ENCODE results near the gene GCN1.

The GCN1 gene

DNA sequence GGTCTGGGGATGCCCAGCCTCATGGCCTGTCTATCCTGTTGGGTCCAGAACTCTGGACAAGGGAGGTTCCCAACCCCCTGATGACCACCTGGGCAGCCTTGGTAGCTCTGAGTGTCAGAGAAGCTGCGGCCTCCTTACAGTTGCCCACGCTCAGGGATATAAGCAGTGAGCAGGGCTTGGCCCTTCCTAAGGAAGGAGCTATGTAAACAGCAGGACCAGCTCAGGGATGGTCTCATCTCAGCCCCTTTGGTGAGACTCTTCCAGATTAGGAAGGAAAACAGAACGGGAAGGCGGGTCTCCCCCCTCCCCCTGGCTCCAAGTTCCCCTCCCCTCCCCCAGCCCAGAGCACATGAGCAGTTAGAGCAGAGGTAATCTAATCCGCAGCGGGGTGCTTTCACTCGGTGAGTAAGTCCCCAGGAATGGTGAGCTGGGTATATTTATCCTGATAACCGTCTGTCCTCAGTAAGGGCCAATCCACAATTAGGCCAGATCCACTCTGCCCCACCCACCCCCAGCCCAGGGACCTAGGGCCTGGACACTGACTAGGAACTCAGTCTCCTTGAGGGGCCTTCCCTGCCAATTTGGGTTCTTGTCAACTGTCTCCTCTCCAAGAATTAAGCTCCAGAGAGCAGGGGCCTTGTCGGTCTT lies 35.9 kb upstream of the GCN1 start:
- H3K27ac ChIP-seq (ENCODE audit: extremely low read depth, low read depth, low read length): peak overlapping the region; percentile 71
- peaks cover 0 to 8% of the 10 kb centered on the region in 2 experiments; a peak in 1 of 3 replicates for H3K36me3 ChIP-seq (ENCODE audit: control insufficient read depth in 2 of 2, insufficient read depth in 1 of 2, low read length in 2 of 2)
- CTCF ChIA-PET: interaction anchor here (0.6 to 14.3 kb wide), 11 partner anchors 11 to 158 kb away, joined by 4 to 581 read pairs (median 10); partner anchors contain the start of genes PXN, RNU4-1, RNU4-2 and RPLP0
- peak overlapping the region; percentile 6; the same call in 1 of the 2 replicates for H3K4me3 ChIP-seq (ENCODE audit: low read depth, low read length)
- H3K9me3 ChIP-seq (ENCODE audit: control insufficient read depth, insufficient read depth, low read depth, low read length): no peaks in the 10 kb centered on the region
- peaks cover 46% of the 10 kb centered on the region for H3K4me1 ChIP-seq (ENCODE audit: control insufficient read depth, insufficient read depth, low read length)
- POLR2A ChIA-PET: interaction anchor here (0.5 to 10.5 kb wide), 18 partner anchors 10 to 798 kb away, joined by 3 to 194 read pairs (median 5); partner anchors contain the start of genes PXN, RNU4-1, RNU4-2 and RPLP0
- TF ChIP-seq ZNF146 (tag by site-specific recombination; IDR thresholded peaks at IDR 0.05): no peak
- no peak for TF ChIP-seq ZNF792 (tag by site-specific recombination; IDR thresholded peaks at IDR 0.05)
- TF ChIP-seq KLF9 (tag by site-specific recombination; IDR thresholded peaks at IDR 0.05; ENCODE audit: low read depth): 0 out of 2 replicates have a peak, but pooled peaks have one; percentile 36
- TF ChIP-seq ZNF416 (tag by site-specific recombination; IDR thresholded peaks at IDR 0.05): no peak
- TF ChIP-seq, protein P1, sequence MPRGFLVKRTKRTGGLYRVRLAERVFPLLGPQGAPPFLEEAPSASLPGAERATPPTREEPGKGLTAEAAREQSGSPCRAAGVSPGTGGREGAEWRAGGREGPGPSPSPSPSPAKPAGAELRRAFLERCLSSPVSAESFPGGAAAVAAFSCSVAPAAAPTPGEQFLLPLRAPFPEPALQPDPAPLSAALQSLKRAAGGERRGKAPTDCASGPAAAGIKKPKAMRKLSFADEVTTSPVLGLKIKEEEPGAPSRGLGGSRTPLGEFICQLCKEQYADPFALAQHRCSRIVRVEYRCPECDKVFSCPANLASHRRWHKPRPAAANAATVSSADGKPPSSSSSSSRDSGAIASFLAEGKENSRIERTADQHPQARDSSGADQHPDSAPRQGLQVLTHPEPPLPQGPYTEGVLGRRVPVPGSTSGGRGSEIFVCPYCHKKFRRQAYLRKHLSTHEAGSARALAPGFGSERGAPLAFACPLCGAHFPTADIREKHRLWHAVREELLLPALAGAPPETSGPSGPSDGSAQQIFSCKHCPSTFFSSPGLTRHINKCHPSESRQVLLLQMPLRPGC (tag by site-specific recombination; IDR thresholded peaks at IDR 0.05): 0 out of 2 replicates have a peak, but pooled peaks have one; percentile 33
- TF ChIP-seq ZNF394 (tag by site-specific recombination; IDR thresholded peaks at IDR 0.05; ENCODE audit: borderline replicate concordance): no peak
- TF ChIP-seq ZNF2 (tag by site-specific recombination; IDR thresholded peaks at IDR 0.05): no peak
- TF ChIP-seq, protein P2, sequence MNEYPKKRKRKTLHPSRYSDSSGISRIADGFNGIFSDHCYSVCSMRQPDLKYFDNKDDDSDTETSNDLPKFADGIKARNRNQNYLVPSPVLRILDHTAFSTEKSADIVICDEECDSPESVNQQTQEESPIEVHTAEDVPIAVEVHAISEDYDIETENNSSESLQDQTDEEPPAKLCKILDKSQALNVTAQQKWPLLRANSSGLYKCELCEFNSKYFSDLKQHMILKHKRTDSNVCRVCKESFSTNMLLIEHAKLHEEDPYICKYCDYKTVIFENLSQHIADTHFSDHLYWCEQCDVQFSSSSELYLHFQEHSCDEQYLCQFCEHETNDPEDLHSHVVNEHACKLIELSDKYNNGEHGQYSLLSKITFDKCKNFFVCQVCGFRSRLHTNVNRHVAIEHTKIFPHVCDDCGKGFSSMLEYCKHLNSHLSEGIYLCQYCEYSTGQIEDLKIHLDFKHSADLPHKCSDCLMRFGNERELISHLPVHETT (tag by site-specific recombination; IDR thresholded peaks at IDR 0.05): 0 out of 2 replicates have a peak, but pooled peaks have one; percentile 43
- TF ChIP-seq ZNF37A (tag by site-specific recombination; IDR thresholded peaks at IDR 0.05): no peak
- TF ChIP-seq, protein P3, sequence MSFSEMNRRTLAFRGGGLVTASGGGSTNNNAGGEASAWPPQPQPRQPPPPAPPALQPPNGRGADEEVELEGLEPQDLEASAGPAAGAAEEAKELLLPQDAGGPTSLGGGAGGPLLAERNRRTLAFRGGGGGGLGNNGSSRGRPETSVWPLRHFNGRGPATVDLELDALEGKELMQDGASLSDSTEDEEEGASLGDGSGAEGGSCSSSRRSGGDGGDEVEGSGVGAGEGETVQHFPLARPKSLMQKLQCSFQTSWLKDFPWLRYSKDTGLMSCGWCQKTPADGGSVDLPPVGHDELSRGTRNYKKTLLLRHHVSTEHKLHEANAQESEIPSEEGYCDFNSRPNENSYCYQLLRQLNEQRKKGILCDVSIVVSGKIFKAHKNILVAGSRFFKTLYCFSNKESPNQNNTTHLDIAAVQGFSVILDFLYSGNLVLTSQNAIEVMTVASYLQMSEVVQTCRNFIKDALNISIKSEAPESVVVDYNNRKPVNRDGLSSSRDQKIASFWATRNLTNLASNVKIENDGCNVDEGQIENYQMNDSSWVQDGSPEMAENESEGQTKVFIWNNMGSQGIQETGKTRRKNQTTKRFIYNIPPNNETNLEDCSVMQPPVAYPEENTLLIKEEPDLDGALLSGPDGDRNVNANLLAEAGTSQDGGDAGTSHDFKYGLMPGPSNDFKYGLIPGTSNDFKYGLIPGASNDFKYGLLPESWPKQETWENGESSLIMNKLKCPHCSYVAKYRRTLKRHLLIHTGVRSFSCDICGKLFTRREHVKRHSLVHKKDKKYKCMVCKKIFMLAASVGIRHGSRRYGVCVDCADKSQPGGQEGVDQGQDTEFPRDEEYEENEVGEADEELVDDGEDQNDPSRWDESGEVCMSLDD (tag by site-specific recombination; IDR thresholded peaks at IDR 0.05): no peak
- no peak for TF ChIP-seq ZNF350 (tag by site-specific recombination; IDR thresholded peaks at IDR 0.05)
- peak; percentile 69 for TF ChIP-seq KLF8 (tag by site-specific recombination; IDR thresholded peaks at IDR 0.05)
- TF ChIP-seq ZNF214 (tag by site-specific recombination; IDR thresholded peaks at IDR 0.05; ENCODE audit: borderline replicate concordance): no peak
- TF ChIP-seq, protein P4, sequence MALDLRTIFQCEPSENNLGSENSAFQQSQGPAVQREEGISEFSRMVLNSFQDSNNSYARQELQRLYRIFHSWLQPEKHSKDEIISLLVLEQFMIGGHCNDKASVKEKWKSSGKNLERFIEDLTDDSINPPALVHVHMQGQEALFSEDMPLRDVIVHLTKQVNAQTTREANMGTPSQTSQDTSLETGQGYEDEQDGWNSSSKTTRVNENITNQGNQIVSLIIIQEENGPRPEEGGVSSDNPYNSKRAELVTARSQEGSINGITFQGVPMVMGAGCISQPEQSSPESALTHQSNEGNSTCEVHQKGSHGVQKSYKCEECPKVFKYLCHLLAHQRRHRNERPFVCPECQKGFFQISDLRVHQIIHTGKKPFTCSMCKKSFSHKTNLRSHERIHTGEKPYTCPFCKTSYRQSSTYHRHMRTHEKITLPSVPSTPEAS (tag by site-specific recombination; IDR thresholded peaks at IDR 0.05): no peak
- TF ChIP-seq, protein P5, sequence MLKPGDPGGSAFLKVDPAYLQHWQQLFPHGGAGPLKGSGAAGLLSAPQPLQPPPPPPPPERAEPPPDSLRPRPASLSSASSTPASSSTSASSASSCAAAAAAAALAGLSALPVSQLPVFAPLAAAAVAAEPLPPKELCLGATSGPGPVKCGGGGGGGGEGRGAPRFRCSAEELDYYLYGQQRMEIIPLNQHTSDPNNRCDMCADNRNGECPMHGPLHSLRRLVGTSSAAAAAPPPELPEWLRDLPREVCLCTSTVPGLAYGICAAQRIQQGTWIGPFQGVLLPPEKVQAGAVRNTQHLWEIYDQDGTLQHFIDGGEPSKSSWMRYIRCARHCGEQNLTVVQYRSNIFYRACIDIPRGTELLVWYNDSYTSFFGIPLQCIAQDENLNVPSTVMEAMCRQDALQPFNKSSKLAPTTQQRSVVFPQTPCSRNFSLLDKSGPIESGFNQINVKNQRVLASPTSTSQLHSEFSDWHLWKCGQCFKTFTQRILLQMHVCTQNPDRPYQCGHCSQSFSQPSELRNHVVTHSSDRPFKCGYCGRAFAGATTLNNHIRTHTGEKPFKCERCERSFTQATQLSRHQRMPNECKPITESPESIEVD (tag by site-specific recombination; IDR thresholded peaks at IDR 0.05): no peak
- TF ChIP-seq ZNF529 (tag by site-specific recombination; IDR thresholded peaks at IDR 0.05; ENCODE audit: insufficient replicate concordance): no peak
- TF ChIP-seq ZNF629 (tag by site-specific recombination; IDR thresholded peaks at IDR 0.05): peak; percentile 53
- 0 out of 2 replicates have a peak, but pooled peaks have one; percentile 34 for TF ChIP-seq ZSCAN30 (tag by site-specific recombination; IDR thresholded peaks at IDR 0.05)
- TF ChIP-seq ZFP69B (tag by site-specific recombination; IDR thresholded peaks at IDR 0.05): 0 out of 2 replicates have a peak, but pooled peaks have one; percentile 16
- TF ChIP-seq FEZF1 (tag by site-specific recombination; IDR thresholded peaks at IDR 0.05): peak; percentile 60; the same call in 1 of the 2 replicates
- TF ChIP-seq ZNF658 (tag by site-specific recombination; IDR thresholded peaks at IDR 0.05): no peak
- TF ChIP-seq SP2 (tag by site-specific recombination; IDR thresholded peaks at IDR 0.05): peak; percentile 24; the same call in 1 of the 2 replicates
- TF ChIP-seq, protein P6, sequence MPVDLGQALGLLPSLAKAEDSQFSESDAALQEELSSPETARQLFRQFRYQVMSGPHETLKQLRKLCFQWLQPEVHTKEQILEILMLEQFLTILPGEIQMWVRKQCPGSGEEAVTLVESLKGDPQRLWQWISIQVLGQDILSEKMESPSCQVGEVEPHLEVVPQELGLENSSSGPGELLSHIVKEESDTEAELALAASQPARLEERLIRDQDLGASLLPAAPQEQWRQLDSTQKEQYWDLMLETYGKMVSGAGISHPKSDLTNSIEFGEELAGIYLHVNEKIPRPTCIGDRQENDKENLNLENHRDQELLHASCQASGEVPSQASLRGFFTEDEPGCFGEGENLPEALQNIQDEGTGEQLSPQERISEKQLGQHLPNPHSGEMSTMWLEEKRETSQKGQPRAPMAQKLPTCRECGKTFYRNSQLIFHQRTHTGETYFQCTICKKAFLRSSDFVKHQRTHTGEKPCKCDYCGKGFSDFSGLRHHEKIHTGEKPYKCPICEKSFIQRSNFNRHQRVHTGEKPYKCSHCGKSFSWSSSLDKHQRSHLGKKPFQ (tag by site-specific recombination; IDR thresholded peaks at IDR 0.05): no peak
- TF ChIP-seq SP7 (tag by site-specific recombination; IDR thresholded peaks at IDR 0.05): peak; percentile 78
- 0 out of 2 replicates have a peak, but pooled peaks have one; percentile 34 for TF ChIP-seq MZF1 (tag by site-specific recombination; IDR thresholded peaks at IDR 0.05; ENCODE audit: borderline replicate concordance)
- TF ChIP-seq ZNF335 (tag by site-specific recombination; conservative IDR thresholded peaks at IDR 0.05): peak; percentile 6
- no peak for TF ChIP-seq GLI4 (tag by site-specific recombination; IDR thresholded peaks at IDR 0.05)
